Midbrain (tissue), 1 donor: ENCODE data around the gene FAM171A2.
"Not testable (repeated sequence)": the region's sequence is repeated elsewhere in the genome, so short reads cannot be mapped to it uniquely, and the experiment has no call there.

Experiments
- DNase-seq: peaks from one replicate; lab custom pipeline; 2025; lab: John Stamatoyannopoulos, UW

Gene FAM171A2

DNA sequence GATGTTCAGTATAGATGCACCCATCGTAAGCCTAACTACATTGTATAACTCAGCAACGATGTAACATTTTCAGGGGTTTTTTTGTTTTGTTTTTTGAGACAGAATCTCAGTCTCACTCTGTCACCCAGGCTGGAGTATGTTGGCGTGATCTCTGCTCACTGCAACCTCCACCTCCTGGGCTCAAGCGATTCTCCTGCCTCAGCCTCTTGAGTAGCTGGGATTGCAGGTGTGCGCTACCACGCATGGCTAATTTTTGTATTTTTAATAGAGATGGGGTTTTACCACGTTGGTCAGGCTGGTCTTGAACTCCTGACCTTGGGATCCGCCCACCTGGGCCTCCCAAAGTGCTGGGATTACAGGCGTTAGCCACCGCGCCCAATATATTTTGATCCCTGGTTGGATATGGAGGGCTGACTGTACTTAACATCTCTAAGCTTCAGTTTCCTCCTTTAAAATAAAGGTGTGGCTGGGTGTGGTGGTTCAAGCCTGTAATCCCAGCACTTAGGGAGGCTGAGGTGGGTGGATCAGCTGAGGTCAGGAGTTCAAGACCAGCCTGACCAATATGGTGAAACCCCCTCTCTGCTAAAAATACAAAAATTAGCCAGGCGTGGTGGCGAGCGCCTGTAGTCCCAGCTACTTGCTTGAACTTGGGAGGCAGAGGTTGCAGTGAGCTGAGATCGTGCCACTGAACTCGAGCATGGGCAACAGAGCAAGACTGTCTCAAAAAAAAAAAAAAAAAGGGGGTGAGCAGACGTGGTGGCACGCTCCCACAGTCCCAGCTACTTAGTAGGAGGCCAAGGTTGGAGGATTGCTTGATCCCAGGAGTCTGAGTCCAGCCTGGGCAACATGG is 16.2 kb downstream of the FAM171A2 start:
- DNase-seq = not testable (repeated sequence)

DNA sequence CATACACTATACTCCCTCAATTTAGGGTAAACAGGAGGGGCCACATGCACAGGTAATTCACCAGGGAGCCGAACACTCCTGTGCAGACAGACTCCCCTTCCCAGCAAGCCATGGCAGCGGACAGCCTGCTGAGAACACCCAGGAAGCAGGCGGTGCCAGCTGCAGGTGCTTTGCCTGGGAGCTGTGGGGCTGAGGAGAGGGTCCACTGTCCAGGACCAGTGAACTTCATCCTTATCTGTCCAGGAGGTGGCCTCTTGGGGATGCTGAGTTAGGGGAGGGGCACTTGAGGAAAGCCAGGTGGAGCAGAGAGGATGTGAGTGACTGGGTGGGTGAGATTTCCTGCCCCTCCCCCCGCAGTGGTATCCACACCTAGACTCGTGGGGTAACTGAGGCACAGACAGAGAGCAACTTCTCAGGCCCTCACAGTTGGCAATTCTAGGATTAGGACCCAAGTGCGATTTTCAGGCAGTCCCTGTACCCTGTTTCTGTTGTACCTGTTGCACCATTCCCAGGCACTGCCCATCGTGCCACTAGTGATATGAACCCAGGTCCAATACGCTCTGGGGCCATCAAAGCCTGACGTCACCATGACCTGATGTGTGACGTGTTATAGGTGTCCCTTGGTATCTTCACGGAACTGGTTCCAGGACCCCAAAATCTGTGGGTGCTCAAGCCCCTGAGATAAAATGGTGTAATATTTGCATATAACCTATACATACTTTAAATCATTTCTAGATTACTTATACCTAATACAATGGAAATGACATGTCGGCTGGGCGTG is 17.4 kb downstream of the FAM171A2 start:
- no peak for DNase-seq

DNA sequence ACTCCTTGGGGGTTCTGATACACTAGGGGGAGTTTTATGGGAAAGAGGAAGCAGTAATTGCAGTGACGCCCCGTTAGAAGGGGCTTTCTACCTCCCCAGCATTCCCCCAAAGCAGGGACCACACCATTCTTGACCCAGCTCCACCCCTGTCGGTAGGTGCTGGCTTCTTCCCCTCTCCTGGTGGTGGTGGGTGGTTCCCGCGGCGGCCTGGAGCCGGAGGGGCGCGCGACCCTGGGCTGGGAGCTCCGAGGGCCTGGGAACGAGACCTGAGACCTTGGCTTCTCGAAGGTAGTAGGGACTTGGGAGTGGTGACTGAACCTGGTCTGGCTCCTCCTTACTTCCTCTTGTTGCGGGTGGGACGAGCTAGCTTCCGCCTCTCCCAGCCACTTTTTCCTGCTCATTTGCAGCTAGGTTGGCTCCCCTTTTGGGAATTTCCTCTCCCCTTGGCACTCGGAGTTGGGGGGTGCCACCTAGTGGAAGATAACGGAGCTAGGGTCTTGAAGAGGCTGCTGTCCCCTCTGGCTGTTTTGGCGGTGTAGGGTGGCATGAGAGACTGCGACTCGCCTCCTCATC is 18.1 kb downstream of the FAM171A2 start:
- peak; percentile 64 for DNase-seq

DNA sequence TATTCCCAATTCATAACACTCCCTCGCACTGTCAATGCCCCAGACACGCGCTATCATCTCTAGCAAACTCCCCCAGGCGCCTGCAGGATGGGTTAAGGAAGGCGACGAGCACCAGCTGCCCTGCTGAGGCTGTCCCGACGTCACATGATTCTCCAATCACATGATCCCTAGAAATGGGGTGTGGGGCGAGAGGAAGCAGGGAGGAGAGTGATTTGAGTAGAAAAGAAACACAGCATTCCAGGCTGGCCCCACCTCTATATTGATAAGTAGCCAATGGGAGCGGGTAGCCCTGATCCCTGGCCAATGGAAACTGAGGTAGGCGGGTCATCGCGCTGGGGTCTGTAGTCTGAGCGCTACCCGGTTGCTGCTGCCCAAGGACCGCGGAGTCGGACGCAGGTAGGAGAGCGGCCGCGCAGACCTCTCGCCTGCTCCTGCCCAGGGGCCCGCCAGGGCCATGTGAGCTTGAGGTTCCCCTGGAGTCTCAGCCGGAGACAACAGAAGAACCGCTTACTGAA is 18.7 kb downstream of the FAM171A2 start, which contains the start of gene GRN:
GRN (plus strand) TSS at position 364 of the 515 bp plus-strand sequence. CDS start 3,863 bp downstream, outside the sequence.
- peak; percentile 99 for DNase-seq

DNA sequence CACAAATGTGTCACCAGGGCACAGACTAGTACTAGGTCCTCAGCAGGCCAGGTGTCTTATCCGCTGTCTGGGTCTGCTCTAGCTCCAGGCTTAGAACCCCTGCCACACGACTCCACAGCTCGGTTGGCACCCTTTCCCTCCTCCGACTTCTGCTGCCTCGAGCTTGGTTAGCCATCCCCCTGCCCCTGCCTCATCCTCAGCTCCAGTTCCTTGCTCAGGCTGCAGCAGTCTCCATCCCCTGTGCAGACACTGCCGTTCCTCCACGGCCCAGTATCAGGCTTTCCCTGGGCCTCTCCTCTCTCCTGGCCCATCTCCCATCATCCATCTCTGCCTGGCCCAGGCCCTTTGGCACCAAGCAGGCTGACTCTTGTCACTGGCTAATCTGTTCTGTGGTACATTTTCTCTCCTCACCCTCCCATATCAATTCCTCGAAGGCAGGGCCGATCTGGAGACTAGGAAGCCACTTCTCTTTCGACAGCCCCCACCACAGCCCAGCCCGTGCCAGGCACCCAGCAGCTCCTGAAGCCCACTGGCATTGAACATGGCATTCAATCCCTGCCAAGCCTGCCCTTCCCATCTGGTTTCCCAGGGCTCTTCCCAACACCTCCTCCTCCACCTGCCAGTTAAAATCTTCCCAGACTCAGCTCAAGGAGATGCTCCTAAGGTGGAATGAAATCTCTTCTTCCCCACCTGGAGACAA is 20.0 kb downstream of the FAM171A2 start:
- DNase-seq = no peak

DNA sequence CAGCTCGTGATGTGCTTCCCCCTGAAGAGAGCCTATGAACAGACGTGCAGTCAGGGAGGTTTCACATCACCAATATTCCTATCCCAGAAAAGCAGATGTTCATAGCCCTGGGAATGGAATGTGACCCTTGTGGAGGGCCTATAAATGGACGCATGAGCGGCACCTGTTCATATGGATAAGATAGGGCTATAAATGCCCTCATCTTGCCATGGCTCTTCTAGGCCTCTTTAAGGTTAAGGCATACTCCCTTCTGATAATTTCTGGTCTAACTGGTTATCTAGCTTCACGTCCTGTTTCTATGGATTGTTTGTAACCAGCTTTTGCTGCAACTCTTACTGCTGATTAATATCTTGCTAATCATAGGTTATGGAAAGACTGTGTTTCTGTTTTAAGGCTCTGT is 23.1 kb downstream of the FAM171A2 start:
- DNase-seq = not testable (repeated sequence)

DNA sequence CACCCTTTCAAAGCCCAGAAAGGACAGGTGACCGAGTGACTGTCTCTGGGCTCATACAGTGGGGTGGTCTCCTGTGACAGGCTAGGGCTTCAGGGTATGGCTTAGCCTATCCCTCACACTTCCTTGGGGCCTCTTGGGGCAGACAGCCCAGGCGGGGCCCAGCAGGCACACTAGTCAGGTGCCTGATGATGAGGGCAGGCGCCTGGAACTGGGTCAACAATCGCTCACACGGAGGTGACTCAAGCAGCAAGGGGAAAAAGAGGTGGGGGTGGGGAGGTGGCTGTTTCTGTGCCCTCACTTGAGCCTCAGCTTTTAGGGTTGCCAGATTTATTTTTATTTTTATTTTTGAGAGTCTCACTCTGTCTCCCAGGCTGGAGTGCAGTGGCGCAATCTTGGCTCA is 25.0 kb downstream of the FAM171A2 start:
- no peak for DNase-seq

DNA sequence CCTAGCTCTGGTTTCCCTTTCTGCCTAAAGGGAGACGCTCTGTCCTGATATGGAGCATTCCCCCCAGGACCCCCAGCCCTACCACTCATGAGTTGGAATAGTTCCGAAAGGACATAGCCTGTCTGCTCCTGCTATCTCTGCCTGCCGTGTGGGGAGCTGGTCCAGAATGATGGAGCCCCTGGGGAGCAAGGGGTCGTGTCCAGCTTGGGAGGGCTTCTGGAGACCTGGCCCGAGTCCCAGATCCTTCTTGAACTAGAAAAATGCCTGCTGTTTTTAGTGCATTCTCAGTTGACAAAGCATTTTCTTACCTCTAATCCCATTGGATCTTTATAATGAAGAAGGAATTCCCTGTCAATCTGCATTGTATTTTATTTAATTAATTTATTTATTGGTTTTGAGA is 27.7 kb downstream of the FAM171A2 start:
- no peak for DNase-seq

DNA sequence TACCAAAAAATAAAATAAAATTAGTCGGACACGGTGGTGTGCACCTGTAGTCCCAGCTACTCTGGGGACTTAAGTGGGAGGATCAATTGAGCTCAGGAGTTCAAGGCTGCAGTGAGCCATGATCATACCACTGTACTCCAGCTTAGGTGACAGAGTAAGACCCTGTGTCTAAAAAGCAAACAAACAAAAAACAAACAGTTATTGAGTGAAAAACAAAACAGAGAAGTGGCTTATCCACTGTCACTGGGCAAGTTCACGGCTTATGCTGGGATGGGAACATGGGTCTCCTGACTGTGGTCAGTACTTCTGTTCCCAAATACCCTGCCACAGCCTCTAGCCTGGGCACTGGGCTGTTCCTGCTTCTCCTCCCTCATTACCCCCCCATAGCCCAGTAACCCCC is 28.1 kb downstream of the FAM171A2 start:
- DNase-seq = no peak

DNA sequence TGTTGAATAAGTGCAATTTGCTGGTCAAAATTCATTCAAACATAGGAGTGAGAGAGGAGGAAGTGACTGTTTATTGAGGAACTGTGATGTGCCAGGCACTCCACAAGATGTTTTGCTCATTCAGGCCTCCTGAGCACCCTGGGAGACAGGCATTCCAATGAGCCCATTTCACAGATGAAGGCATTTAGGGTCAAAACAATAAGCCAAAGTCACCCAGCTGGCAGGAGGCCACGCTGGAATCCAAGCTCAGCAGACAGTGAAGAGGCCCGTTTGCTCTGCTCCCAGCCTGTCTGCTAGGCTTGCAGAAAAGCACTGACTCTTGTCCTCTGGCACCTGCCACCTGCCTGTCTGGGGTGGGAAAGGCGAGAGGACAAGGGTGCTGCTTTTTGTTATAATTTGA is 28.9 kb downstream of the FAM171A2 start:
- DNase-seq = no peak

DNA sequence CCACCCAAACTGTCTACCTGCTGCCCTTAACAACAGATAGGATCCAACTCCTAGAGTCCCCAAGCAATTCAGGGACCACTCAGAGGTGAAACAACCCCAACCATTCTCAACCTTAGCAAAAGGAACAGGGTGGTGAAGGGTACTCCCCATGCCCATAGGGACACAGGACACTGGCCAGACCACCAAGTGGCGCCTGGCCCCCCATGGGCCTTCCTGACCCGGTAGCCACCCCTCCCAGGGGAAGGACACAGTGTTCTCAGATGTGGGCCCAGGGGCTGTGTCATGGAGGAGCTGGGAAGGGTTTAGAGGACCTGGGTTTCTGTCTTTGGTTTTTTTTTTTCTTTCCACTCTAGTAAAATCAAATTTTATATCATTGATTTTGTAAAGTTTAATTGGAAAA is 29.3 kb downstream of the FAM171A2 start:
- no peak for DNase-seq

DNA sequence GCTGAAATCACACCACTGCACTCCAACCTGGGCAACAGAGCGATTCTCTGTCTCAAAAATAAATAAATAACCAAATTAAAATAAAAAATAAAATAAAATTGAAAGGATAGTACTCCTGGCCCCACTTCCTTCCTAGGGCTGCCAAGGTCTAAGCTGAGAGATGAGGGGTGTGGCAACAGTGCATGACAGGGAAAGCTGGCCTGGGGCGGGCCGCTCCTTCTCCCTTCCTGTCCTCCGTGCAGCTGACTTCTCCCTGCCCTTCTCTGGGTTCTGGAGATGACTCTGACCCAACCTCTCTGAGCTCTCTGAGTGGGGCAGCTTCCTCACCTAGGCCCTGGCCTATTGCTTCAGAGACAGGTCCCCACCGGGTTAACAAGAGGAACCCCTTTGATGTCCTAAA is 30.3 kb downstream of the FAM171A2 start:
- DNase-seq = no peak

DNA sequence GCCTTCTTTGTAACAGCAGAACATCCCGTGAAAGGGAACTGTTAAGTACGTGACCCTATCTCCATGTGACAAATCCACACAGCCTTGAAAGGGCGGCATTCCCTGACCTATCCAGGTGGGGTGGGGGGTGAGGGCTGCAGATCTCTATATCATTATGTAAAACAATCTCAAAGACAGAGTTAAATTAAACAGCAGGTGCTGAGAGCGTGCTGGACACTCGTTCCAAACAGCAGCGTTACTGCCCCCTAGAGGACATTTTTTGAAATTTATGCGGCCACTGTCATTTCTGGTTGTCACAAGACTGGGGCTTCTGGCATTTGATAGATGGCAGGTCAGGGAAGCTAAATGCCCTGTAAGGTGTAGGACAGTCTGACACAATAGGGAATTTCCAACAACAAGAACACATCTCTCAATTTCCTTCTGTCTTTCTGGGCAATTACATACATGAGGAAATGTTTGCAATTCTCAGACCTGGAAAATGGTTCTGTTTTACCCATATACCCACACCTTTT is 32.3 kb downstream of the FAM171A2 start:
- peak; percentile 86 for DNase-seq

DNA sequence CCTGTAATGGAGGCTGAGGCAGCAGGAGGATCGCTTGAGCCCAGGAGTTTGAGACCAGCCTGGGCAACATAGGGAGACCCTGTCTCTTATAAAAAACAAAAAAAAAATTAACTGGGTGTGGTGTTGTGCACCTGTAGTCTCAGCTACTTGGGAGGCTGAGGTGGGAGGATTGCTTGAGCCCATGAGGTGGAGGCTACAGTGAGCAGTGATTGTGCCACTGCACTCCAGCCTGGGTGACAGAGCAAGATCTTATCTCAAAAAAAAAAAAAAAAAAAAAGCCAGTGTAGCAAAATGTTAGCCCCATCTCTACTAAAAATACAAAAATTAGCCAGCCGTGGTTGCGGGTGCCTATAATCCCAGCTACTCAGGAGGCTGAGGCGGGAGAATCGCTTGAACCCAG is 33.4 kb downstream of the FAM171A2 start:
- not testable (repeated sequence) for DNase-seq

DNA sequence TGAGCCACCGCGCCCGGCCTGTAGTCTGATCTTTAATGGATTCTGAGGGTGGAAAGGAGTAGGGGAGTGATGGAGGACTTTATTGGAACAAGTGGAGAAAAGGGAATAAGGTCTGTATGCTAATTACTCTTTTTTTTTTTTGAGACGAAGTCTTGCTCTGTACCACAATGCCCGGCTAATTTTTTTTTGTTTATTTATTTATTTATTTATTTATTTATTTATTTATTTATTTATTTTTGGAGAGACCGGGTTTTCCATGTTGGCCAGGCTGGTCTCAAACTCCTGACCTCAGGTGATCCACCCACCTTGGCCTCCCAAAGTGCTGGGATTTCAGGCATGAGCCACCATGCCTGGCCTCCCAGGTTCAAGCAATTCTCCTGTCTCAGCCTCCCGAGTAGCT is 34.1 kb downstream of the FAM171A2 start:
- DNase-seq = not testable (repeated sequence)

DNA sequence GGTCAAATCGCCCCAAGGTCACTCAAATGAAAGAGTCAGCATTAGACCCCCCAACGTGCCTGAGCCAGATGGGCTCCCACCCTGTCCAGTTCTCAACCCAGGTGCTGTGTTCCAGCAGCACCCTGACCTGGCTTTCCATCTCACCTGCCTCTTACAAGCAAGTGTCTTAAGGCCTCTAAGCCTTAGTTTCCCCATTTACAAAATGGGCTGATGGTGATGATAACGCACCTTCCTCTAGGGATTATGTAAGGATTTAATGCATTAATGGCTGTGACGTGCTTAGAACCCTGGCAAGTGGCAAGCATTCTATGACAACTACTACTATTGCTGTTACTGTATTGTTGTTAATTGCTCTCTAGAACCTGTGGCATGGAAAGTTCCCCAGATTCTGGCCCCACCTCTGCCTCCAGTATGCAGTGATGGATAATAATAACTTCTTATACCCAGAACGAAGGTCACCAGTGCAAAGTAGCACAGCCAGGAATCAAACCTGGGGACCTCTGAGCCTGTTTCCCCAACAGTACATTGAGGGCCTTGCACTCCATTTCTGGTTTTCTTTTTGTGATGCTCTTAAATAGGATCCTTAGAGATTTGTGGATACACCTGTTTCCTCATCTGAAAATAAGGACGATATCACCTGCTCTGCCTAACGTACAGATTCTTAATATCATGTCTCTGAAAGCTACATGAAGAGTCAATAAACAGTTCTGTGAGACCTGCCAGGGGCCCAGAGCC is 35.8 kb downstream of the FAM171A2 start:
- DNase-seq = no peak

DNA sequence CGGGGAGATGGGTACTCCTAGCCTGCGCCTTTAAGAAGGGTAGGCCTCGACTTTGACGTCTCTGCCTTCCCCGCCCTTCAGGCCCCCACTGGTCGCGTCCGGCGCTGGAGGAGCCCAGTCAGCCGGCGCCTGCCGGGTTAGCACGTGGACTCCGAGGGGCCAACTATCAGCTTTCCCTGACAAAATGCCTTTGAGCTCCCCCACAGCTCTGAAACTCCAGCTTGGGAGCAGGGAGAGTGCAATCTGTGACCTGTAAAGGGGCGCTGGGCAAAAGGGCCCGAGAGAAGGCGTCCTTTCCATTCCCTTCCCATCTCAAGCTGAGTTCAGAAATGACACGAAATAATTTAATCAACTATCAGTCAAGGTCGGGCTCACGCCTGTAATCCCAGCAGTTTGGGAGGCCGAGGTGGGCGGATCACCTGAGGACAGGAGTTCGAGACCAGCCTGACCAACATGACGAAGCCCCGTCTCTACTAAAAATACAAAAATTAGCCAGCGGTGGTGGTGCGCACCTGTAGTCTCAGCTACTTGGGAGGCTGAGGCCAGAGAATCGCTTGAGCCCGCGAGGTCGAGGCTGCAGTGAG is 36.7 kb downstream of the FAM171A2 start:
- DNase-seq = peak; percentile 97

DNA sequence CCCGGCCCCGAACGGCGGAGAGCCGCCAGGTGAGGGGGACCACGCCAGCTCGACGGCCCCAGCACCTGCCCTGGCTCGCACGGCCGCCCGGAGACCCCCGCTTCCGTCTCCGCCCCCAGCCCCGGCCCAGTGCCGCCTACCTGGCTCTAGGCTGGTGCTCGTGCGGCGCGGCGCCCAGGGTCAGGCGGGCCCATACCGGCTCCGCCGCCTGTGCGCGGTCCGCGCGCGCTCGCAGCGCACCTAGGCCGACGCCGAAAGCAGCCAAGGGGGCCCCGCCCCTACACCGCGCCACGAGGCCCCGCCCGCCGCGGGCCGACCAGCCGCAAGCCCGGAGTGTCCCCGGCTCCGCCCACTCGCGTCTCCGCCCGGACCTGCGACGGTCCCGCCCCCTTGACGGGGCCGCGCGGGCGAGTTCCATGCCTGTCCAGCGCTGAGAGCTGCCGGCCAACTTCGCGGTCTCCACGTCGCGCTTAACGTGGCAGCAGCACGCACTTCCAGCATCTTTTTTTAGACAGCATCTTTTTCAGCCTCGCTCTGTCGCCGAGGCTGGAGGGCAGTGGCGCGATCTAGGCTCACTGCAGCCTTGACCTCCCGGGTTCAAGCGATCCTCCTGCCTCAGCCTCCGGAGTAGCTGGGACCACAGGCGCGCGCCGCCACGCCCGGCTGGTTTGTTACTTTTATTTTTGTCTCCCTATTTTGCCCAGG is 38.9 kb downstream of the FAM171A2 start, which contains the start of gene SLC25A39:
SLC25A39 (minus strand) TSS at position 253 of the 705 bp plus-strand sequence. CDS start 1,261 bp downstream, outside the sequence.
- DNase-seq = peak; percentile 96

DNA sequence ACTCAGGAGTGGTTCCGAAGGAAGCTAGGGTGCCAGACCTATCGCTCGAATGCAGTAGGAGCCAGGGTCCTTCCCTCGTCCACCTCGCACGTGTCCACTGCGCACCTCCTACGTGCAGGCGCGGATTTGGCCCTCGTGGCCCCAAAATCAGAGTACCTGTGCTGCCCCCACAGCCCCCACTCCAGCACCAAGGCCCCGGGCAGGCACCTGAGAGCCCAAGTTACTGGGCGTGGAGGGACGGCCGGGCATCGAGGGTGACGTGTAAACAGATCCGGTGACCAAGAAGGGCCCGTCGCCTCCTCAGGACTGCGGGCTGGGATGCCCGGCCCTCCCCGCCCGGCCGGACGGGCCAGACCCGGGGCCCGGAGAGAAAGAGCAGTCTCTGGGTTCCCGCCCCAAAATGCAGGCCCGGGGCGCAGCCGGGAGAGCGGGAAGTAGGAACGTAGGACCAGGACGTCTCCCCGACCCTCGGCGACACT is 39.5 kb downstream of the FAM171A2 start:
- DNase-seq = no peak
